ENCODE data around the gene OBSCN. TPM values are rescaled to one million over a fixed set of nuclear protein-coding genes. Genes with fewer than 3 reads are reported as not detected.

OBSCN gene
- total and polyA plus RNA-seq, 2 donors (not counting 1 experiment from before 2014, with no cell fraction given): 10.0 to 63.9 TPM

GRCh38 chr1:228299211-228299610 lies 91.4 kb downstream of the OBSCN start:
- H3K4me3 ChIP-seq (ENCODE audit: control extremely low read depth in 1 of 5, extremely low read depth in 1 of 5, insufficient read depth in 1 of 5, low read depth in 2 of 5, low read length in 4 of 5): no peak overlapping the region
- H3K4me2 ChIP-seq (replicated peaks; ENCODE audit: low read depth, low read length, poor library complexity, severe bottlenecking): no peak overlapping the region
- ChIA-PET POLR2A (no interaction called here), CTCF (no interaction called here)
- H3K4me3 Mint-ChIP-seq: no peak overlapping the region
- no peaks in the 10 kb centered on the region for H3K27me3 ChIP-seq (replicated peaks in 1 of 4; ENCODE audit: control extremely low read depth in 1 of 4, control insufficient read depth in 3 of 4, insufficient read depth in 4 of 4, low read length in 3 of 4)
- intact Hi-C loops (cut with micrococcal nuclease): no loop called here
- no peak for ATAC-seq (ENCODE audit: low read depth)
- peaks cover 3 to 37% (median 37%) of the 10 kb centered on the region in 3 donors for H3K9me3 ChIP-seq (ENCODE audit: control extremely low read depth in 1 of 3, control insufficient read depth in 2 of 3, insufficient read depth in 1 of 3, low read length in 2 of 3)
- TF ChIP-seq CTCF (IDR thresholded peaks at IDR 0.05) (no peak), EZH2 (IDR thresholded peaks at IDR 0.05; ENCODE audit: borderline replicate concordance, insufficient read depth, low read depth, low read length, poor library complexity, severe bottlenecking) (no peak)
- no peak for DNase-seq
- H3K27ac Mint-ChIP-seq: no peak overlapping the region
- H3K9me3 Mint-ChIP-seq (ENCODE audit: insufficient read depth): peaks cover 24% of the 10 kb centered on the region
- no peak overlapping the region for H3K27ac ChIP-seq (ENCODE audit: low read length in 2 of 2)
- no peaks in the 10 kb centered on the region for H3K4me1 ChIP-seq (ENCODE audit: control insufficient read depth in 2 of 2, insufficient read depth in 2 of 2, low read length in 2 of 2)
- H3K4me1 Mint-ChIP-seq: no peaks in the 10 kb centered on the region
- H2AFZ ChIP-seq (ENCODE audit: insufficient read depth, low read depth, low read length, poor library complexity, severe bottlenecking): no peak overlapping the region
- H3K27me3 Mint-ChIP-seq: no peaks in the 10 kb centered on the region
- no peaks in the 10 kb centered on the region for H3K36me3 ChIP-seq (replicated peaks in 1 of 2; ENCODE audit: control extremely low read depth in 1 of 2, control insufficient read depth in 1 of 2, extremely low read depth in 1 of 2, insufficient read depth in 2 of 2, low read length in 1 of 2)
- no peaks in the 10 kb centered on the region for H3K79me2 ChIP-seq (ENCODE audit: control insufficient read depth, insufficient read depth, low read length)
- no peaks in the 10 kb centered on the region for H4K20me1 ChIP-seq (ENCODE audit: control insufficient read depth, insufficient read depth, low read length, poor library complexity, severe bottlenecking)
- no peak overlapping the region for H3K9ac ChIP-seq (ENCODE audit: low read length)
- WGBS (ENCODE audit: insufficient coverage): 95% methylated on average over 2 of the region's 2 CpGs

- Histone ChIP-seq H3K27ac (ENCODE audit: low read length in 2 of 2) (no peak overlapping the region), H3K36me3 (replicated peaks in 1 of 2; ENCODE audit: control extremely low read depth in 1 of 2, control insufficient read depth in 1 of 2, extremely low read depth in 1 of 2, insufficient read depth in 2 of 2, low read length in 1 of 2) (no peaks in the 10 kb centered on the region), H3K27me3 (replicated peaks in 1 of 4; ENCODE audit: control extremely low read depth in 1 of 4, control insufficient read depth in 3 of 4, insufficient read depth in 4 of 4, low read length in 3 of 4) (no peaks in the 10 kb centered on the region), H3K4me2 (replicated peaks; ENCODE audit: low read depth, low read length, poor library complexity, severe bottlenecking) (no peak overlapping the region), H3K4me3 (ENCODE audit: control extremely low read depth in 1 of 5, extremely low read depth in 1 of 5, insufficient read depth in 1 of 5, low read depth in 2 of 5, low read length in 4 of 5) (no peak overlapping the region), H3K79me2 (ENCODE audit: control insufficient read depth, insufficient read depth, low read length) (no peaks in the 10 kb centered on the region), H4K20me1 (ENCODE audit: control insufficient read depth, insufficient read depth, low read length, poor library complexity, severe bottlenecking) (no peaks in the 10 kb centered on the region), H3K4me1 (ENCODE audit: control insufficient read depth in 2 of 2, insufficient read depth in 2 of 2, low read length in 2 of 2) (no peaks in the 10 kb centered on the region), H3K9ac (ENCODE audit: low read length) (no peak overlapping the region), H2AFZ (ENCODE audit: insufficient read depth, low read depth, low read length, poor library complexity, severe bottlenecking) (no peak overlapping the region), H3K9me3 (ENCODE audit: control extremely low read depth in 1 of 3, control insufficient read depth in 2 of 3, insufficient read depth in 1 of 3, low read length in 2 of 3) (peaks cover 3 to 40% (median 37%) of the 10 kb centered on the region in 3 donors)
- ChIA-PET POLR2A (no interaction called here), CTCF (no interaction called here)
- WGBS (ENCODE audit: insufficient coverage): 84% methylated on average over 7 of the region's 7 CpGs
- no peak for TF ChIP-seq CTCF (IDR thresholded peaks at IDR 0.05)
- TF ChIP-seq EZH2 (IDR thresholded peaks at IDR 0.05; ENCODE audit: borderline replicate concordance, insufficient read depth, low read depth, low read length, poor library complexity, severe bottlenecking): no peak
- peaks cover 24% of the 10 kb centered on the region for H3K9me3 Mint-ChIP-seq (ENCODE audit: insufficient read depth)
- intact Hi-C loops (cut with micrococcal nuclease): no loop called here
- no peaks in the 10 kb centered on the region for H3K27me3 Mint-ChIP-seq
- no peak for ATAC-seq (ENCODE audit: low read depth)
- H3K4me3 Mint-ChIP-seq: no peak overlapping the region
- H3K4me1 Mint-ChIP-seq: no peaks in the 10 kb centered on the region
- H3K27ac Mint-ChIP-seq: no peak overlapping the region
- DNase-seq: no peak
These were observed 92.1 kb downstream of the OBSCN start for GRCh38 chr1:228299901-228300300.
